EH (cell line): Measurements from ENCODE around the gene GPR31.

ENCODE experiments used
- DNase-seq: peaks from one replicate; pipeline ENCODE4 v3.0.0-alpha.2; 2015; ENCODE audit warnings: low read depth

Gene GPR31

DNA sequence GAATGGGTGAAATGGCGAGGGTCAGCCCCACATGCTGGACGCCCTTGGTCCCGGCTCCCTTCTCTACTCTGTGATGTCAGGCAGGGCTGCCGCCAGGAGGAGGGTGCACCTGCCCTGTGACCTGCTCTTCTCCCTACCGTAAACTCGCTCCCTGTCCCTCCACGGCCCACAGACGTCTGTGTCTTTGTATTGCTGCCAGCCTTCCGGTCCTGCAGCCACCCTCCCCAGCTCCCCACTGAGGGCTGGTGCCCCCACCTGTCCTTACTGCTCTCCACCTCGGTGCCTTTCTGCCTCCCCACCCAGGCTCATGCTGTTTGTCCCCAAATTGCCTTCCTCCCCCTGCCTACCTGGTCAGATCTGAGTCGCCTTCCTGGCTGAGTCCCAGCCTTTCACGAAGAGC, 38.9 kb downstream of the GPR31 start:
- DNase-seq = no peak

DNA sequence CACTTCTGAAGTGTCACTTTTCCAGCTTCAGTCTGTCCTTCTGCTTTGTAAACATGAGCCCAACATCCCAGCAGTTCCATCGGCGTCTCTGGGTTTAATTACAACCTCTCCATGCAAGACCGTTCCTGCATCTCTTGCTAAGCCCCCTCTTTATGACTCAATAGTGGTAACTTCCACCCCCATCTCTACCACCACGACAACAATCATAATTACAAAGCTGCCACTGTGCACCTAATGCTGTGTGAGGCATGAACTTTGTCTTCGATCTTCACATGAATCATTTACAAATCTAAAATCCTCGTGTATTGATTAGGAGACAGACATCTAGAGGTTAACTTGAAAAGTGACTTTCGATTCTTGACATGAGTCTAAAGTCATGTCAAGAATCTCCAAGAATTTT, 39.8 kb downstream of the GPR31 start:
- DNase-seq = no peak

GRCh38 chr6:167116838-167117228, 40.9 kb downstream of the GPR31 start:
- no peak for DNase-seq

GRCh38 chr6:167116109-167116837, 41.5 kb downstream of the GPR31 start:
- DNase-seq = no peak

- no peak for DNase-seq
Measured at GRCh38 chr6:167115054-167115453, 42.7 kb downstream of the GPR31 start.

GRCh38 chr6:167113935-167114910, 43.6 kb downstream of the GPR31 start:
- no peak for DNase-seq

- DNase-seq = no peak
Measured at GRCh38 chr6:167113047-167113754, 44.6 kb downstream of the GPR31 start.

- no peak for DNase-seq
Measured at GRCh38 chr6:167112421-167112820, 45.4 kb downstream of the GPR31 start.

DNA sequence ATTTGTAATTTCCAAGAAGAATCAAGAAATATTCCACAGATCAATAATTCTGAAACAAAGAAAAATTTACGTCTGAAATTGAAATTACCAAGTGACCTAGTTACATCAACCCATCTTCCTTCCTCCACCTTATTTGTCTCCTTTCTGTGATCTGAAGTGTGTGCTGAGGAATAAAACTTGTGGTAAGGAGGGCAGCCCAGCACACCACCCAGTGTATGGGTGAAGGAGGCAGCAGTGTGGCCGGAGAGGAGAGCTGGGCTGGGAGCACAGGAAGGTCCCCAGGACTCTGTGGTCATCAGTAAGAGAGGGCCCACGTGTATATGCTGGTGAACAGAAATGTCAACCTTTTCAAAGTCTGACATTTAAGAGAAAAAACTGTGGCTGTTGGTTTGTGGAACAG, 46.2 kb downstream of the GPR31 start:
- DNase-seq = no peak

DNA sequence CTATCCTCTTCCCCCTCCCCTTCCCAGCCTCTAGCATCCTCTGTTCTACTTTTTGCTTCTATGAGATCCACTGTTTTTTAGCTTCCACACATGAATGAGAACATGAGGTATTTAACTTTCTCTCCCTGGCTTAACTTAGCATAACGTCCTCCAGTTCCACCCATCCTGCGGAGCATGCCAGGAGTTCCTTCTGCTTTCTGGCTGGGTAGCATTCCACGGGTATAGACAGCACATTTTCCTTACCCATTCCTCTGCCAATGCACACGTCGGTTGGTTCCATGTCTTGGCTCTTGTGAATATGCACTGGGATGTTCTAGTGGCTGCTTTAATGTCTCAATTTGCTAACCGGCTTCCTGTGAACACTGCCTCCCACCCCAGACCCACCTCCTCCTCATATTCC, 48.1 kb downstream of the GPR31 start:
- DNase-seq = no peak

- no peak for DNase-seq
Measured at GRCh38 chr6:167108278-167108677, 49.5 kb downstream of the GPR31 start.

DNA sequence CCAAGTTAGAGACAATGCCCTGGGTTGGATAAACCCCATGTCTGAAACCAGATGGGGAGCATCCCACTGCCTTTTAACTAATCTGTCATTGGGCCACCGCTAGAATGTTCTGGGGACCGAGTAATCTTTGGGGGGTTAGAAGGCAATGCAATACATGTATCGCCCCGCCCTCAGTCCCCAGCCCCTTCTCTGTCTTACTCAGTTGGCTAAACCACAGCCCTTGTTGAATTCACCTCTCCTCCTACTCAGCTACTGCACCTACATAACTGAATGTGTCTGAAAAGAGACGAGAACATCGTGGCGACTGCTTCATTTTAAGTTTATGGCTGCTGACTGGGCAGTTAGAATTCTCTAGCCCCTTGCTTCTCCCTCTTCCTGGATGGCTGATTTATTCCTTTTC, 50.0 kb downstream of the GPR31 start:
- DNase-seq = no peak

- no peak for DNase-seq
Measured at GRCh38 chr6:167106406-167106805, 51.4 kb downstream of the GPR31 start.
